Liver (tissue), 9 donors: ENCODE results near the gene PAXIP1. TPM values are rescaled to one million over a fixed set of nuclear protein-coding genes. Genes with fewer than 3 reads are reported as not detected.

Source experiments
- DNase-seq: peaks from one replicate; pipeline ENCODE4 v3.0.0-alpha.2; 2017; ENCODE audit warnings: low spot score
- H3K27ac ChIP-seq, 2 donors: one replicate each; pipeline ENCODE4 v1.7.0; 2013; ENCODE audit warnings: inconsistent platforms in 2 of 2, low read length in 2 of 2, control low read depth in 1 of 2, low read depth in 1 of 2, mild to moderate bottlenecking in 1 of 2
- H3K27me3 ChIP-seq, 4 donors: one replicate each; pipeline versions ENCODE4 v1.6.1 to v1.7.0; 2013; ENCODE audit warnings: low read length in 3 of 4, inconsistent platforms in 1 of 4, mild to moderate bottlenecking in 1 of 4, moderate library complexity in 1 of 4; ENCODE audit not compliant: control insufficient read depth in 4 of 4, insufficient read depth in 4 of 4
- H3K36me3 ChIP-seq, 4 donors: one replicate each; pipeline versions ENCODE4 v1.6.1 to v1.7.0; 2013; ENCODE audit warnings: low read length in 3 of 4, mild to moderate bottlenecking in 3 of 4, low read depth in 1 of 4, moderate library complexity in 1 of 4; ENCODE audit not compliant: control insufficient read depth in 4 of 4, insufficient read depth in 3 of 4
- H3K4me1 ChIP-seq, 4 donors: one replicate each; pipeline versions ENCODE4 v1.6.1 to v1.7.0; 2013; ENCODE audit warnings: low read length in 3 of 4, mild to moderate bottlenecking in 3 of 4, moderate library complexity in 1 of 4; ENCODE audit not compliant: control insufficient read depth in 4 of 4, insufficient read depth in 4 of 4
- H3K4me3 ChIP-seq, 3 donors: one replicate each; pipeline versions ENCODE4 v1.6.1 to v1.7.0; 2013; ENCODE audit warnings: low read length in 3 of 3, control low read depth in 1 of 3, low read depth in 1 of 3, mild to moderate bottlenecking in 1 of 3
- H3K9ac ChIP-seq, 2 donors: one replicate each; pipeline ENCODE4 v1.7.0; 2013; ENCODE audit warnings: low read length in 2 of 2, mild to moderate bottlenecking in 2 of 2, moderate library complexity in 2 of 2, control low read depth in 1 of 2, low read depth in 1 of 2
- H3K9me3 ChIP-seq, 4 donors: one replicate each; pipeline versions ENCODE4 v1.6.1 to v1.7.0; 2013; ENCODE audit warnings: low read length in 3 of 4; ENCODE audit not compliant: control insufficient read depth in 4 of 4
- CTCF ChIP-seq: fragments of 150-350 bp; IDR thresholded peaks from 2 replicates; pipeline ENCODE4 v1.5.1; 2017; ENCODE audit warnings: improper control_type of control experiment, low read depth, low read length; ENCODE audit not compliant: missing input control
- EGR1 ChIP-seq, 2 donors: IDR thresholded peaks; 2 replicates each; pipeline ENCODE4 v1.6.1; 2016 to 2018; ENCODE audit warnings: antibody characterized with exemption in 2 of 2, low read depth in 2 of 2
- FOXA1 ChIP-seq: IDR thresholded peaks from 2 replicates; pipeline ENCODE4 v1.6.1; 2016; ENCODE audit warnings: antibody characterized with exemption
- FOXA2 ChIP-seq: IDR thresholded peaks from 2 replicates; pipeline ENCODE4 v1.6.1; 2016; ENCODE audit warnings: antibody characterized with exemption
- GABPA ChIP-seq, 2 donors: IDR thresholded peaks in 1 of 2; conservative IDR thresholded peaks in 1 of 2; 2 replicates each; pipeline ENCODE4 v1.6.1; 2016; ENCODE audit warnings: antibody characterized with exemption in 2 of 2, mild to moderate bottlenecking in 1 of 2, moderate library complexity in 1 of 2
- HNF4A ChIP-seq, 2 donors: conservative IDR thresholded peaks; 2 replicates each; pipeline ENCODE4 v1.6.1; 2016; ENCODE audit warnings: antibody characterized with exemption in 2 of 2, mild to moderate bottlenecking in 2 of 2
- HNF4G ChIP-seq: IDR thresholded peaks from 2 replicates; pipeline ENCODE4 v1.6.1; 2016; ENCODE audit warnings: antibody characterized with exemption
- JUND ChIP-seq, 2 donors: IDR thresholded peaks; 2 replicates each; pipeline ENCODE4 v1.6.1; 2016; ENCODE audit warnings: antibody characterized with exemption in 2 of 2
- NR2F2 ChIP-seq: IDR thresholded peaks from 2 replicates; pipeline ENCODE4 v1.6.1; 2016; ENCODE audit warnings: antibody characterized with exemption
- RAD21 ChIP-seq, 2 donors: IDR thresholded peaks; 2 replicates each; pipeline ENCODE4 v1.6.1; 2016; ENCODE audit warnings: antibody characterized with exemption in 2 of 2, mild to moderate bottlenecking in 2 of 2
- REST ChIP-seq: IDR thresholded peaks from 2 replicates; pipeline ENCODE4 v1.6.1; 2016; ENCODE audit warnings: antibody characterized with exemption, mild to moderate bottlenecking
- RXRA ChIP-seq, 2 donors: IDR thresholded peaks; 2 replicates each; pipeline ENCODE4 v1.6.1; 2017 to 2018; ENCODE audit warnings: antibody characterized with exemption in 2 of 2, mild to moderate bottlenecking in 1 of 2
- SP1 ChIP-seq: IDR thresholded peaks from 2 replicates; pipeline ENCODE4 v1.6.1; 2018; ENCODE audit warnings: antibody characterized with exemption, mild to moderate bottlenecking
- TAF1 ChIP-seq: conservative IDR thresholded peaks from 2 replicates; pipeline ENCODE4 v1.6.1; 2016; ENCODE audit warnings: antibody characterized with exemption, mild to moderate bottlenecking
- YY1 ChIP-seq: IDR thresholded peaks from 2 replicates; pipeline ENCODE4 v1.6.1; 2016; ENCODE audit warnings: antibody characterized with exemption, mild to moderate bottlenecking
- WGBS: extraction: QIAGEN DNeasy Blood & Tissue Kit; methylation state at CpG from one replicate; pipeline ENCODE4 v1.1.7; 2013; 5-methylcytosine and 5-hydroxymethylcytosine counted together
- polyA plus RNA-seq, 2 donors: library from polyadenylated mRNA; stranded (reverse) in 1 of 2; unstranded in 1 of 2; fragments of 200-250 nt in 1 of 2; fragments of >200 nt in 1 of 2; fragmentation: Nextera tagmentation in 1 of 2; extraction: Ambion mirVana in 1 of 2; gene quantifications; one replicate each; pipeline versions ENCODE4 v1.2.1 to v1.2.3, GENCODE V29; 2013 to 2015
- total RNA-seq, 2 donors: library from RNA; depleted of rRNA; stranded (reverse); fragments of >200 nt; gene quantifications; one replicate each; pipeline ENCODE4 v1.2.3, GENCODE V29; 2014
- TF ChIP-seq, protein P1 (sequence below): IDR thresholded peaks from 2 replicates; pipeline ENCODE4 v1.6.1; 2016; ENCODE audit warnings: antibody characterized with exemption
- TF ChIP-seq, protein P2 (sequence below): IDR thresholded peaks from 2 replicates; pipeline ENCODE4 v1.6.1; 2016; ENCODE audit warnings: antibody characterized with exemption
- TF ChIP-seq, protein P3 (sequence below): IDR thresholded peaks from 2 replicates; pipeline ENCODE4 v1.6.1; 2016; ENCODE audit warnings: antibody characterized with exemption
- donor health status: healthy.
- donor health status: healthy.
- donor health status: healthy.
- donor health status: healthy.
- donor health status: healthy.

PAXIP1 gene
- total and polyA plus RNA-seq, 4 donors = 2.0 to 10.1 (median 5.8) TPM

GRCh38 chr7:155021699-155022145, 18.8 kb upstream of the PAXIP1 start (continued):
- TF ChIP-seq REST (no peak), HNF4A (conservative IDR thresholded peaks at IDR 0.05) (no peak), SP1 (no peak)
- TF ChIP-seq, protein P1, sequence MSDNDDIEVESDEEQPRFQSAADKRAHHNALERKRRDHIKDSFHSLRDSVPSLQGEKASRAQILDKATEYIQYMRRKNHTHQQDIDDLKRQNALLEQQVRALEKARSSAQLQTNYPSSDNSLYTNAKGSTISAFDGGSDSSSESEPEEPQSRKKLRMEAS = no peak

DNA sequence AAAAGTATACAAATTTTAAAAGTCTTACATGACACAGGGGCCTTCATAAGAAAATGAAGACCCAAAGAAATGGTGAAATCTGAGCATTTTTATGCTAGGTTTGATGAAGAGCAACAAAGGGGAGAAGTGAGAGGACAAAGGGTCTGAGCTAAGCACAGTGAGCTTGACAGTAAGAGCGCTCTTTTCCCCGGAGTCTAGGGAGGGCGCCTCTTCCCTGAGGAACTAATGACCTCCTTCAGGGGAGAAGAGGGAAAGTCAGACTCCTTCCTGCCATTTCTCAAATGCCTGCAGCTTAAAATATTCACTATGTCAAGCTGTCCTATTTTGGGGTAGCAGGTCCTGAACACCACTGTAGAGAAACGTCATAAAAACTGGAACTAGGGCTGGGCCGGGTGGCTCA, 18.1 kb upstream of the PAXIP1 start:
- Histone ChIP-seq H3K36me3 (no peaks in the 10 kb centered on the region), H3K9me3 (no peaks in the 10 kb centered on the region), H3K27ac (no peak overlapping the region), H3K4me3 (no peak overlapping the region), H3K9ac (no peak overlapping the region), H3K4me1 (no peaks in the 10 kb centered on the region), H3K27me3 (peaks cover 0 to 3% (median 0%) of the 10 kb centered on the region in 4 donors)
- TF ChIP-seq CTCF (no peak), SP1 (no peak), NR2F2 (no peak), FOXA2 (no peak), HNF4A (conservative IDR thresholded peaks at IDR 0.05) (no peak), EGR1 (IDR thresholded peaks at IDR 0.05; ENCODE audit: low read depth in 2 of 2) (no peak), TAF1 (no peak), JUND (IDR thresholded peaks at IDR 0.05) (no peak), HNF4G (no peak), RXRA (IDR thresholded peaks at IDR 0.05) (no peak), RAD21 (IDR thresholded peaks at IDR 0.05) (no peak), YY1 (no peak), GABPA (IDR thresholded peaks at IDR 0.05 in 1 of 2, conservative IDR thresholded peaks at IDR 0.05 in 1 of 2) (no peak), FOXA1 (no peak)
- TF ChIP-seq, protein P2, sequence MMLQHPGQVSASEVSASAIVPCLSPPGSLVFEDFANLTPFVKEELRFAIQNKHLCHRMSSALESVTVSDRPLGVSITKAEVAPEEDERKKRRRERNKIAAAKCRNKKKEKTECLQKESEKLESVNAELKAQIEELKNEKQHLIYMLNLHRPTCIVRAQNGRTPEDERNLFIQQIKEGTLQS = no peak
- TF ChIP-seq, protein P3, sequence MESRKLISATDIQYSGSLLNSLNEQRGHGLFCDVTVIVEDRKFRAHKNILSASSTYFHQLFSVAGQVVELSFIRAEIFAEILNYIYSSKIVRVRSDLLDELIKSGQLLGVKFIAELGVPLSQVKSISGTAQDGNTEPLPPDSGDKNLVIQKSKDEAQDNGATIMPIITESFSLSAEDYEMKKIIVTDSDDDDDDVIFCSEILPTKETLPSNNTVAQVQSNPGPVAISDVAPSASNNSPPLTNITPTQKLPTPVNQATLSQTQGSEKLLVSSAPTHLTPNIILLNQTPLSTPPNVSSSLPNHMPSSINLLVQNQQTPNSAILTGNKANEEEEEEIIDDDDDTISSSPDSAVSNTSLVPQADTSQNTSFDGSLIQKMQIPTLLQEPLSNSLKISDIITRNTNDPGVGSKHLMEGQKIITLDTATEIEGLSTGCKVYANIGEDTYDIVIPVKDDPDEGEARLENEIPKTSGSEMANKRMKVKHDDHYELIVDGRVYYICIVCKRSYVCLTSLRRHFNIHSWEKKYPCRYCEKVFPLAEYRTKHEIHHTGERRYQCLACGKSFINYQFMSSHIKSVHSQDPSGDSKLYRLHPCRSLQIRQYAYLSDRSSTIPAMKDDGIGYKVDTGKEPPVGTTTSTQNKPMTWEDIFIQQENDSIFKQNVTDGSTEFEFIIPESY = no peak
- TF ChIP-seq, protein P1 = no peak
- 76% methylated on average over 5 of the region's 5 CpGs for WGBS
- no peak for DNase-seq
